K562 (cell line): Measurements from ENCODE around the gene LRRC7. TPM values are rescaled to one million over a fixed set of nuclear protein-coding genes. Genes with fewer than 3 reads are reported as not detected.

Experiments used
- CBFA2T3 ChIP-seq: fragments of 450-650 bp; IDR thresholded peaks from 2 replicates; pipeline ENCODE4 v1.6.1; 2017
- CREB3L1 ChIP-seq: fragments of 450-650 bp; IDR thresholded peaks from 2 replicates; pipeline ENCODE4 v1.6.1; 2014; ENCODE audit warnings: low read depth, mild to moderate bottlenecking, moderate library complexity, borderline replicate concordance
- ESRRA ChIP-seq: fragments of 450-650 bp; IDR thresholded peaks from 2 replicates; pipeline ENCODE4 v1.6.1; 2014; ENCODE audit warnings: low read depth, mild to moderate bottlenecking, moderate library complexity, borderline replicate concordance
- MEF2D ChIP-seq: conservative IDR thresholded peaks from 2 replicates; pipeline ENCODE4 v1.6.1; 2016; ENCODE audit warnings: low read depth, missing genetic modification characterization, missing compliant biosample characterization
- MEIS2 ChIP-seq: fragments of 450-650 bp; IDR thresholded peaks from 2 replicates; pipeline ENCODE4 v1.6.1; 2014; ENCODE audit warnings: mild to moderate bottlenecking; ENCODE audit not compliant: partially characterized antibody
- MYC ChIP-seq, 2 experiments: fragments of 250-450 bp in 1 of 2; sonication (Bioruptor Pico) in 1 of 2; IDR thresholded peaks; 2 replicates each; pipeline versions ENCODE4 v1.5.1 to v1.6.1; 2012 to 2021; ENCODE audit warnings: low read depth in 2 of 2, borderline replicate concordance in 1 of 2, improper control_type of control experiment in 1 of 2, low read length in 1 of 2, mild to moderate bottlenecking in 1 of 2, moderate library complexity in 1 of 2
- NFE2L1 ChIP-seq: fragments of 450-650 bp; IDR thresholded peaks from 2 replicates; pipeline ENCODE4 v1.6.1; 2016; ENCODE audit warnings: missing genetic modification characterization, low read depth, mild to moderate bottlenecking, missing compliant biosample characterization, moderate library complexity, borderline replicate concordance
- NR2C2 ChIP-seq, 2 experiments: fragments of 200-800 bp in 1 of 2; sonication (Bioruptor generic) in 1 of 2; sonication (generic) in 1 of 2; formaldehyde crosslinking in 1 of 2; IDR thresholded peaks; 2 replicates each; pipeline versions ENCODE4 v1.6.1 to v1.8.0; 2016 to 2022; ENCODE audit warnings: mild to moderate bottlenecking in 1 of 2, missing compliant biosample characterization in 1 of 2, missing genetic modification characterization in 1 of 2, missing genetic modification reagents in 1 of 2
- POLR2G ChIP-seq: fragments of 200-400 bp; formaldehyde crosslinking; IDR thresholded peaks from 2 replicates; pipeline ENCODE4 v1.6.1; 2017; ENCODE audit warnings: low read depth, mild to moderate bottlenecking, antibody characterized with exemption, low read length, moderate library complexity
- TAF7 ChIP-seq: fragments of 450-650 bp; IDR thresholded peaks from 2 replicates; pipeline ENCODE4 v1.6.1; 2016; ENCODE audit warnings: missing genetic modification characterization, missing compliant biosample characterization
- VEZF1 ChIP-seq: fragments of 200-800 bp; sonication (Bioruptor generic); IDR thresholded peaks from 2 replicates; pipeline ENCODE4 v1.6.1; 2017; ENCODE audit warnings: missing genetic modification characterization, missing compliant biosample characterization
- ZC3H11A ChIP-seq: IDR thresholded peaks from 2 replicates; pipeline ENCODE4 v1.6.1; 2012; ENCODE audit warnings: low read depth, low read length, improper control_type of control experiment
- ZNF551 ChIP-seq: fragments of 250-450 bp; sonication (Bioruptor Pico); IDR thresholded peaks from 2 replicates; pipeline ENCODE4 v1.5.0; 2021; ENCODE audit warnings: mild to moderate bottlenecking, moderate library complexity
- ZNF830 ChIP-seq: fragments of 250-450 bp; sonication (Bioruptor Pico); IDR thresholded peaks from 2 replicates; pipeline ENCODE4 v1.5.0; 2021; ENCODE audit warnings: mild to moderate bottlenecking
- polyA plus RNA-seq, 8 experiments: library from polyadenylated mRNA; depleted of rRNA in 4 of 8; stranded (reverse) in 5 of 8; unstranded in 3 of 8; fragments of >200 nt; fragmentation: Nextera tagmentation in 2 of 8; fragmentation: Illumina TruSeq in 1 of 8; extraction: Ambion mirVana in 2 of 8; extraction: Trizol in 1 of 8; gene quantifications; 2 replicates each; pipeline versions ENCODE4 v1.2.1 to v1.2.3, GENCODE V29; 2011 to 2014; ENCODE audit warnings: inconsistent platforms in 1 of 8, missing spikeins in 1 of 8
- total RNA-seq, 7 experiments: library from RNA; depleted of rRNA in 6 of 7; stranded (reverse); fragments of >200 nt in 6 of 7; fragmentation: Illumina TruSeq in 2 of 7; extraction: Trizol in 2 of 7; gene quantifications; 2 replicates each; pipeline versions ENCODE4 v1.2.1 to v1.2.3, GENCODE V29; 2011 to 2021; ENCODE audit warnings: low replicate concordance in 1 of 7
- TF ChIP-seq, protein P1 (sequence below), 2 experiments: fragments of 450-650 bp; conservative IDR thresholded peaks; 2 replicates each; pipeline ENCODE4 v1.6.1; 2017; ENCODE audit warnings: mild to moderate bottlenecking in 2 of 2, moderate library complexity in 2 of 2
- TF ChIP-seq, protein P2 (sequence below): IDR thresholded peaks from 2 replicates; pipeline ENCODE4 v1.6.1; 2011; ENCODE audit not compliant: insufficient read length; ENCODE audit errors: extremely low read depth
- TF ChIP-seq, protein P3 (sequence below): fragments of 450-650 bp; IDR thresholded peaks from 2 replicates; pipeline ENCODE4 v1.6.1; 2016
- TF ChIP-seq, protein P4 (sequence below): fragments of 450-650 bp; conservative IDR thresholded peaks from 2 replicates; pipeline ENCODE4 v1.6.1; 2016; ENCODE audit warnings: missing genetic modification characterization, low read depth, mild to moderate bottlenecking, missing compliant biosample characterization, moderate library complexity

Gene LRRC7
- total and polyA plus RNA-seq, 9 of the 15 experiments (the other 6 are each of a cell fraction or from before 2014, with no cell fraction given): 0.09 to 0.94 (median 0.49) TPM

DNA sequence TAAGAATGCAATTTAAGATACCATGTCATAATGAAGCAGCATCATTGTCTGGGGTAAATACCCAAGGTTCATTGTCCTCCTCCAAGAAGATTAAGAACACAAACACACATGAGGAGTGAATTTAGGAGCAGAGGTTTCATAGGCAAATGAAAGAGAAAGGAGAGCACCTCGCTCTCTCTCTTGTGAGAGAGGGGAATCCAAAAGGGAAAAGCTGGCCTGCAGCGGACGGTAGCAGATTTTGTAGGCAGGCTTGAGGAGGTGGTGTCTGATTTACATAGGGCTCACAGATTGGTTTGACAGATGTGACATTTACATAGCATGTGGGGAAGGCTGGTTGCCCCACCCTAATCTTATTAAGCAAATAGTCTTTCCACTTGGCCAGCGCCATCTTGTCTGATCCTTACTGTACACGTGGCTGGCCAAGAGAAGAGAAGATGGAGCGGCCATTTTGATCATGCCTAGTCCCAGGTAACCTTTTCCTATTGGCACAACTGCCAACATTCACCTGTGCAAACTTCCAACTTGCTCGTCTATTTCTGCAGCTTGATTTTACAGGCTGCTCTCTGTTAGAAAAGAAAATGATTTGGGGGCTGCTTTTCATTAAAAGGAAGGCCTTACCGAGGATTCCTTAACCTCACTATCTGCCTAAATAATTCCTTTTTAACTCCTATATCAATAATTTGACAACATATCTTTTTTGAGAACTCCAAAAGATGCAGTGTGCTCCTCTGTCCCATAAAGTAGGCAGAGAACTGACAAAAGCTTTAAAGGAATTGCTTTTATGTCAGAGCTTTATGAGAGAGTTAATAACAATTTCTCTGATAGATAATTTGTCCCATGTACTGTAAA lies 16.0 kb upstream of the LRRC7 start (continued):
- TF ChIP-seq CREB3L1 (peak; percentile 97), NFE2L1 (no peak), VEZF1 (peak; percentile 66), ZNF830 (no peak), ZC3H11A (no peak), MEF2D (no peak), CBFA2T3 (no peak), ZNF551 (CRISPR knock-in tag) (no peak), MYC (IDR thresholded peaks at IDR 0.05; ENCODE audit: low read depth, low read length) (peak; percentile 99), MYC (CRISPR knock-in tag; IDR thresholded peaks at IDR 0.05; ENCODE audit: borderline replicate concordance, low read depth) (no peak), TAF7 (tag) (0 out of 2 replicates have a peak, but pooled peaks have one; percentile 9), POLR2G (no peak), ESRRA (no peak), MEIS2 (peak; percentile 73), NR2C2 (CRISPR knock-in tag; IDR thresholded peaks at IDR 0.05) (no peak), NR2C2 (tag; IDR thresholded peaks at IDR 0.05) (0 out of 2 replicates have a peak, but pooled peaks have one; percentile 16)
- TF ChIP-seq, protein P1, sequence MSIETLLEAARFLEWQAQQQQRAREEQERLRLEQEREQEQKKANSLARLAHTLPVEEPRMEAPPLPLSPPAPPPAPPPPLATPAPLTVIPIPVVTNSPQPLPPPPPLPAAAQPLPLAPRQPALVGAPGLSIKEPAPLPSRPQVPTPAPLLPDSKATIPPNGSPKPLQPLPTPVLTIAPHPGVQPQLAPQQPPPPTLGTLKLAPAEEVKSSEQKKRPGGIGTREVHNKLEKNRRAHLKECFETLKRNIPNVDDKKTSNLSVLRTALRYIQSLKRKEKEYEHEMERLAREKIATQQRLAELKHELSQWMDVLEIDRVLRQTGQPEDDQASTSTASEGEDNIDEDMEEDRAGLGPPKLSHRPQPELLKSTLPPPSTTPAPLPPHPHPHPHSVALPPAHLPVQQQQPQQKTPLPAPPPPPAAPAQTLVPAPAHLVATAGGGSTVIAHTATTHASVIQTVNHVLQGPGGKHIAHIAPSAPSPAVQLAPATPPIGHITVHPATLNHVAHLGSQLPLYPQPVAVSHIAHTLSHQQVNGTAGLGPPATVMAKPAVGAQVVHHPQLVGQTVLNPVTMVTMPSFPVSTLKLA (conservative IDR thresholded peaks at IDR 0.05): peak; percentile 58 to 60
- TF ChIP-seq, protein P2, sequence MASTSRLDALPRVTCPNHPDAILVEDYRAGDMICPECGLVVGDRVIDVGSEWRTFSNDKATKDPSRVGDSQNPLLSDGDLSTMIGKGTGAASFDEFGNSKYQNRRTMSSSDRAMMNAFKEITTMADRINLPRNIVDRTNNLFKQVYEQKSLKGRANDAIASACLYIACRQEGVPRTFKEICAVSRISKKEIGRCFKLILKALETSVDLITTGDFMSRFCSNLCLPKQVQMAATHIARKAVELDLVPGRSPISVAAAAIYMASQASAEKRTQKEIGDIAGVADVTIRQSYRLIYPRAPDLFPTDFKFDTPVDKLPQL: peak; percentile 37
- TF ChIP-seq, protein P3, sequence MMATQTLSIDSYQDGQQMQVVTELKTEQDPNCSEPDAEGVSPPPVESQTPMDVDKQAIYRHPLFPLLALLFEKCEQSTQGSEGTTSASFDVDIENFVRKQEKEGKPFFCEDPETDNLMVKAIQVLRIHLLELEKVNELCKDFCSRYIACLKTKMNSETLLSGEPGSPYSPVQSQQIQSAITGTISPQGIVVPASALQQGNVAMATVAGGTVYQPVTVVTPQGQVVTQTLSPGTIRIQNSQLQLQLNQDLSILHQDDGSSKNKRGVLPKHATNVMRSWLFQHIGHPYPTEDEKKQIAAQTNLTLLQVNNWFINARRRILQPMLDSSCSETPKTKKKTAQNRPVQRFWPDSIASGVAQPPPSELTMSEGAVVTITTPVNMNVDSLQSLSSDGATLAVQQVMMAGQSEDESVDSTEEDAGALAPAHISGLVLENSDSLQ: peak; percentile 86
- TF ChIP-seq, protein P4, sequence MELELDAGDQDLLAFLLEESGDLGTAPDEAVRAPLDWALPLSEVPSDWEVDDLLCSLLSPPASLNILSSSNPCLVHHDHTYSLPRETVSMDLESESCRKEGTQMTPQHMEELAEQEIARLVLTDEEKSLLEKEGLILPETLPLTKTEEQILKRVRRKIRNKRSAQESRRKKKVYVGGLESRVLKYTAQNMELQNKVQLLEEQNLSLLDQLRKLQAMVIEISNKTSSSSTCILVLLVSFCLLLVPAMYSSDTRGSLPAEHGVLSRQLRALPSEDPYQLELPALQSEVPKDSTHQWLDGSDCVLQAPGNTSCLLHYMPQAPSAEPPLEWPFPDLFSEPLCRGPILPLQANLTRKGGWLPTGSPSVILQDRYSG (tag): peak; percentile 68
